Stomach (tissue), 4 donors: ENCODE results near the gene CCDC124.

Experiments used
- CTCF ChIP-seq, 7 experiments: fragments of 450-650 bp in 4 of 7; fragments of 200-600 bp in 3 of 7; sonication (generic) in 3 of 7; IDR thresholded peaks; one replicate each; pipeline ENCODE4 v1.5.1; 2016 to 2019; ENCODE audit warnings: antibody characterized with exemption in 7 of 7, control low read depth in 2 of 7, mild to moderate bottlenecking in 1 of 7
- EP300 ChIP-seq: sonication (generic); formaldehyde crosslinking; IDR thresholded peaks from one replicate; pipeline ENCODE4 v1.6.1; 2017; ENCODE audit warnings: antibody characterized with exemption

- TF ChIP-seq EP300: no peak
- no peak for TF ChIP-seq CTCF (IDR thresholded peaks at IDR 0.05)
Observed at GRCh38 chr19:17966550-17967256, 33.9 kb downstream of the CCDC124 start, which contains the start of gene KCNN1.
